Measurements from ENCODE around the gene SMC1B.
A peak's percentile ranks its signal among the peaks of the same experiment; 100 is the strongest.

SMC1B gene

GRCh38 chr22:45318558-45319323, 94.7 kb downstream of the SMC1B start:
- DNase-seq (ENCODE audit: low spot score): no peak

GRCh38 chr22:45318168-45318557, 95.2 kb downstream of the SMC1B start:
- DNase-seq (ENCODE audit: low spot score): peak; percentile 82

DNA sequence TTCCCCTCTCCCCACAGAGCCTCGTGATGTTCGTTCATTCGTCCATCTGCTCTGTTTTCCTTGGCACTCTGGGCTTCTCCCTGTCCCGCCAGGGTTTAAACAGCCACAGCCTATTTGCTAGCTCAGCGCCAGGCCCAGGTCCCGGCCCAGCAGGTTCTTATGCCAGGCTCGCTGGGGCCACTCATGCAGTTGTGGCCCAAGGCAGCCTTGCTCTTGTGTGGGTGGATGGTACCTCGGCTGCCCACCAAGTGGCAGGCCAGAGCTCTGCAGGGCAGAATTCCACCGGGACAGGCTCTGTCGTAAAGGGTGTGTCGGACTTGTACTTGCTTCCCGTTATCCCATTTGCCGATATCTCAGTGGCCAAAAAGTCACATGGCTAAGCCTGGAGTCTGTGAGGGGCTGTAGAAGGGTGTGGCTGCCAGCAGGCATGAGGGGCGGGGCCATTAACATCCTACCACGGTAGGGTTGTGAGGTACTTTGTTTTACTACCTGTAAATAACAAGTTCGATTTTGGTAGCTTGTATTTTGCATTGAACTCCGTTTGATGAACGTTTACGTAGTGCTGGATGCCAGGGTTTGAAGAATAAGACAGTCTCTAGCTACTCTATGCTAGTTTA, 95.7 kb downstream of the SMC1B start:
- DNase-seq (ENCODE audit: low spot score): peak; percentile 36

GRCh38 chr22:45316796-45317526, 96.4 kb downstream of the SMC1B start:
- DNase-seq (ENCODE audit: low spot score): no peak

DNA sequence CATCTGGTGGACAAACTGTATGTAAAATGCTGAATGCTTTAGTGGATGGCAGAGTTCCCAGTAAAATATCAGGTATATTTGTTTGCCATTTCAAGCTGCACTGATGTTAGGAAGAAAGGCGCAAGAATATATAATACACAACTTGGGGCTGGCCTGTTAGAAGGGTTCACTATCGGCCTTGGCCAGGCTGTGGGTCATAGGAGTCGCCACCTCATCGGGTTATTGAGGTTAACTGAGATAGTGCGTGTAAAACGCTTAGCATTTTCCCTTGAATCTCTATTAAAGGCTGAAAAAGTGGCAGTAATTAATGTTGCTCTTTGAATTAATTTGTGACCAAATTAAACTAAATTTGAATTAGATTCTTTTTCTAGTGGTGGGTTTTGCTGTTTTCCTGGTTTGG, 98.6 kb downstream of the SMC1B start:
- DNase-seq (ENCODE audit: low spot score): no peak

GRCh38 chr22:45314054-45314721, 99.2 kb downstream of the SMC1B start:
- no peak for DNase-seq (ENCODE audit: low spot score)

DNA sequence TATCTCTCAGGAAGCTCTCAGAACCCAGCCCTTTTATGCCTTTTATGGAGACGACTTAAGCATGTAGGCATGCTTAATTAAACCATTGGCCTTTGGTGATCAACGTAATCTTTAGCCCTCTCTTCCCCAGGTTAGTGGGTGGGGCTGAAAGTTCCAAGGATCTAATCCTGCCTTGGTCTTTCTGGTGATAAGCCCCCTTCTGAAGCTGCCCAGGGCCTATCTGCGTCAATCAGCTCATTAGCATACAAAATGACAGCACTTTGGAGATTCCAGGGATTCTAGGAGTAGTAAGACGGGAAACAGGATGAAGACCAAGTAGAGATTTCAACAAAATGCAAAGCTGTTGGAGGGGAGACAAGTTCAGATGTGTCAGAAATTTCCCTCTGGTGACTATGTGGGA, 100.5 kb downstream of the SMC1B start:
- DNase-seq (ENCODE audit: low spot score): no peak

GRCh38 chr22:45312415-45312814, 101.0 kb downstream of the SMC1B start:
- DNase-seq (ENCODE audit: low spot score): no peak

- no peak for DNase-seq (ENCODE audit: low spot score)
Observed at GRCh38 chr22:45310977-45311531, 102.3 kb downstream of the SMC1B start.

- no peak for DNase-seq (ENCODE audit: low spot score)
Observed at GRCh38 chr22:45310331-45310976, 102.9 kb downstream of the SMC1B start.

- DNase-seq (ENCODE audit: low spot score): peak; percentile 80
Observed at GRCh38 chr22:45309422-45310227, 103.8 kb downstream of the SMC1B start, which contains the start of gene FAM118A. Gene FAM118A, plus strand, starts transcription at chr22:45309934. Its CDS starts 12,446 bp downstream, at chr22:45322380.

DNA sequence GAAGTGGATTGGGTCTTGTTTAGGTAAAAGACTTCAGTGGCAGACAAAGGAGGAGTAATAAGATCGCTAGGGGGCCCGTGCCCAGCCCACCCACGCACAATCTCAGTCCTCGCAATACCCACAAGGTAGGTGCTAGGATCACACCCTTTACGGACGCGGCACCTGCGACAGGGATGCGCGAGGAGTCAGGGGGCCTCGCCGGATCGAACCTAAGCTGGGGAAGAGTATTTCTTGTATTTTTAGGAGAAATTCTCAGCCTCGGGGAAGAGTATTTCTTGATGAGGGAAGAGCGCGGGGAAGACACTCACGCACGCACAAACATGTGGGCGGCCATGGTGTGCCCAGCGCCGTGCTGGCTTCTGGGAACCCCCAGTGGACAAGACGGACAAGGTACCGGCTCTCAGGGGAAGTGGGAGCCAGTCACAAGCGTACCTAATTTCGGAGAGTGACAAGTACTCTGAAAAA, 104.4 kb downstream of the SMC1B start:
- no peak for DNase-seq (ENCODE audit: low spot score)

DNA sequence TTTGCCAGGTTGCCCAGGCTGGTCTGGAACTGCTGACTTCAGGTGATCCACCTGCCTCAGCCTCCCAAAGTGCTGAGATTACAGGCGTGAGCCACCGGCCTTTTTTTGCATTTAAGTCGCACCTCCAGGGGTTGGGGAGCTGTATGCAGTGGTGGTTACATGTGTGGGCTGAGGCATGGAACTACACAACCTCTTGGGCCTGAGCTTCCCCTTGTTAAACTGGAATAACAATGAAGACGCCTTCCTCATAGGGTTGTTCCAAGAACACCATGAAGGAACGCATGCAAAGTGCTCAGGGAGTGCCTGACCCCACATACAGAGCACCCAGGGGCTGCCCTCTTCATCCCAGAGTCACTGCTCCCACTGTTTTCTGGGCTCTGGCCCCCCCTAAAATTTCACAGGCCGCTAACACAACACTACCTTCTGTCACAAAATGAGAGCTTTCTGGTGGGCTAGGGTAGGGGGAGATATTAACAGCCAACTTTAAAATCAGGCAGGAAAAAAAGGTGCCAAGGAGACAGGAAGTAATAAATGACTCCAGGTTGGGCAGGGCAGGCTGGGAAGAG, 104.9 kb downstream of the SMC1B start:
- no peak for DNase-seq (ENCODE audit: low spot score)

DNA sequence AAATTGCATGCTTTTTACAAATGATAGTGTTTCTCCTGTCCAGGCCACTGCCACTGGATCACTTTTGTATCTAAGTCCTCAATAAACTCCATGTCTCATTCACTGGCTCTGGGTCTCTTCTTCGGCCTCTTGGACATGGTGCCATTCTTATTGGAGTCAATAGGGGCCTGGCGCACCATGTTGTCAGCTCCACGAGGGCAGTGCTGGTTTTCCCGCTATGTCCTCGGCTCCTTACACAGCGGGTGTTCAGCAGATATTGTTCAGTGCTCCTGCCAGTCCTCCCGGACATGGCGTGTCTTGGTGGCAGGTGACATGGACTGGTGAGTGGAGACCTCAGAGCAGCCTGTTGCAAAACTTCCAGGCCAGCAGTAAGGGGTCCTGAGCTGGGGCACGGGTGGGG, 107.3 kb downstream of the SMC1B start:
- DNase-seq (ENCODE audit: low spot score): no peak

- no peak for DNase-seq (ENCODE audit: low spot score)
Observed at GRCh38 chr22:45305456-45306075, 107.8 kb downstream of the SMC1B start.

DNA sequence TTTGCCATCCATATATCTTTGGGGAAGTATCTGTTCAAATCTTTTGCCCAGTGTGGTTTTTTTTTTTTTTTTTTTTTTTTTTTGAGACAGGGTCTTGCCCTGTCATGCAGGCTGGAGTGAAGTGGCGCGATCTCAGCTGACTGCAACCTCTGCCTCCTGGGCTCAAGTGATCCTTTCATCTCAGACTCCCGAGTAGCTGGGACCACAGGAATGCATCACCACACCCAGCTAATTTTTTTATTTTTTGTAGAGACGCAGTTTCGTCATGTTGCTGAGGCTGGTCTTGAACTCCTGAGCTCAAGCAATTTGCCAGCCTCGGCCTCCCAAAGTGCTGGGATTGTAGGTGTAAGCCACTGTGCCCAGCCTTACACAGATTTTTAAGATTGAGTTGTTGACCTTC, 108.4 kb downstream of the SMC1B start:
- DNase-seq (ENCODE audit: low spot score): no peak

- DNase-seq (ENCODE audit: low spot score): no peak
Observed at GRCh38 chr22:45303181-45303580, 110.2 kb downstream of the SMC1B start.

DNA sequence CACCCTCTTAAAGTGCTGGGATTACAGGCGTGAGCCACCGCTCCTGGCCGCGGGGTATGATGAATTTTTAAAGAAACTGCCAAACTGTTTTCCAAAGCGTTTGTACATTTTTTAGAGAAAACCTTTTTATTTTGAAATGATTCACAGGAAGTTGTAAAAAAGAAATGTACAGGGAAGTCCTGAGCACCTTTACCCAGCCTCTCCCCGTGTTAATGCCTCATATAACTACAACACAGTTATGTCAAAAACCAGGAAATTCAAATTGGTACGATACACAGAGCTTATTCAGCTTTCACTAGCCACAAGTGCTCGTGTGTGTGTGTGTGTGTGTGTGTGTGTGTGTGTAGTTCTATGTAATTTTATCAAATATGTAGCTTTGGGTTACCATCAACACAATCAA, 110.6 kb downstream of the SMC1B start:
- no peak for DNase-seq (ENCODE audit: low spot score)

GRCh38 chr22:45298934-45299505, 114.4 kb downstream of the SMC1B start:
- DNase-seq (ENCODE audit: low spot score): no peak

Data from kidney capillary endothelial cell (primary cell).